ENCODE data around the gene CATSPERZ. TPM values are rescaled to one million over a fixed set of nuclear protein-coding genes. Genes with fewer than 3 reads are reported as not detected.

CATSPERZ gene
- total RNA-seq, 2 donors from 2014 or later, result not detected

GRCh38 chr11:64330888-64331287 lies 30.7 kb downstream of the CATSPERZ start:
- no peaks in the 10 kb centered on the region for H3K9me3 ChIP-seq (ENCODE audit: control insufficient read depth, low read length)
- H3K27me3 ChIP-seq (ENCODE audit: control insufficient read depth, insufficient read depth, low read length, poor library complexity, severe bottlenecking), result no peaks in the 10 kb centered on the region
- TF ChIP-seq, protein P1, sequence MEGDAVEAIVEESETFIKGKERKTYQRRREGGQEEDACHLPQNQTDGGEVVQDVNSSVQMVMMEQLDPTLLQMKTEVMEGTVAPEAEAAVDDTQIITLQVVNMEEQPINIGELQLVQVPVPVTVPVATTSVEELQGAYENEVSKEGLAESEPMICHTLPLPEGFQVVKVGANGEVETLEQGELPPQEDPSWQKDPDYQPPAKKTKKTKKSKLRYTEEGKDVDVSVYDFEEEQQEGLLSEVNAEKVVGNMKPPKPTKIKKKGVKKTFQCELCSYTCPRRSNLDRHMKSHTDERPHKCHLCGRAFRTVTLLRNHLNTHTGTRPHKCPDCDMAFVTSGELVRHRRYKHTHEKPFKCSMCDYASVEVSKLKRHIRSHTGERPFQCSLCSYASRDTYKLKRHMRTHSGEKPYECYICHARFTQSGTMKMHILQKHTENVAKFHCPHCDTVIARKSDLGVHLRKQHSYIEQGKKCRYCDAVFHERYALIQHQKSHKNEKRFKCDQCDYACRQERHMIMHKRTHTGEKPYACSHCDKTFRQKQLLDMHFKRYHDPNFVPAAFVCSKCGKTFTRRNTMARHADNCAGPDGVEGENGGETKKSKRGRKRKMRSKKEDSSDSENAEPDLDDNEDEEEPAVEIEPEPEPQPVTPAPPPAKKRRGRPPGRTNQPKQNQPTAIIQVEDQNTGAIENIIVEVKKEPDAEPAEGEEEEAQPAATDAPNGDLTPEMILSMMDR (conservative IDR thresholded peaks at IDR 0.05), result no peak
- Mint-ChIP-seq H3K4me1 (peaks cover 10% of the 10 kb centered on the region), H3K4me3 (no peak overlapping the region), H3K9me3 (no peaks in the 10 kb centered on the region), H3K36me3 (ENCODE audit: low read depth) (no peaks in the 10 kb centered on the region), H3K27ac (no peak overlapping the region), H3K27me3 (ENCODE audit: insufficient read depth) (peaks cover 4% of the 10 kb centered on the region)
- H3K4me1 ChIP-seq (ENCODE audit: control insufficient read depth, insufficient read depth, low read length), result no peaks in the 10 kb centered on the region
- WGBS, 2 experiments (ENCODE audit: insufficient coverage in 1 of 2, insufficient read length in 1 of 2), result 81 to 85% methylated on average over 3 to 11 of the region's 11 CpGs
- H3K27ac ChIP-seq (ENCODE audit: low read depth, low read length), result no peak overlapping the region
- H3K36me3 ChIP-seq (ENCODE audit: control insufficient read depth, insufficient read depth, low read length), result no peaks in the 10 kb centered on the region
- H3K9ac ChIP-seq (ENCODE audit: extremely low read depth, low read length, poor library complexity, severe bottlenecking), result no peak overlapping the region
- peak; percentile 36 for DNase-seq
- H3K4me3 ChIP-seq (ENCODE audit: low read length), result no peak overlapping the region

DNA sequence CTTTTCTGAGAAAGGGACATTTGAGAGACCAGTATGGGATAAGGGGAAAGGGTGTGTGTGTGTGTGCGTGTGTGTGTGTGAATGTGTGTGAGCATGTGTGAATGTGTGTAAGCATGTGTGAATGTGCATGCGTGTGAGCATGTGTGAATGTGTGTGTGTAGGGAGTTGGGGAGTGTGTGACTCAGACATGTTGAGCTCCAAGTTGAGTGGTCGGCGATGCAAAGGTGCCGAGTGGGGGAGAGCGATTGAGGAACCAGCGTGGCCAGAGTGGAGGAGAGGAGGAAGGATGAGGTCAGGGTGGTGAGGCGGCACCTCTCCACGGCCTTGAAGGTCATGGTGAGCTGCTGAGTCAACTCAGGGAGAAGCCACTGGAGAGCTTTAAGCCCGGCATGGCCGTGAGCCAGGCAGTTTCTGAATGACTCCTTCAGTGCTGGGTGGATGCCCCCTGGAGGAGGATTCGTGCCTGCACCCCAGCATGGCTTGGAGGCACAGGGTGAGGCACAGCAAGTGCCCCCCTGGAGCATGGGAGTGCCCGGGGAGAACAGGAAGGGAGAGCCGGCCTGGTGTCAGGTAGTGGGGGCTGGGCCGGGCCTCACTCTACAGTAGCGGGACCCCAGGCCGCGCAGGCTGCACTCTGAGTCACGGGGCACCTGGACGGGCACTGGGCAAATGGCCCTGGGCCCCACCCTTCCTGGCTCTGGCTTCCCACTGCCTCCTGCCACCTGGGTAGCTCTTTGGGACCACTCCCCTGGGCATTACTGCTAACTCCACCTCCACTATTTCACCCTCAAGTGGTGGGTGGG lies 31.6 kb downstream of the CATSPERZ start:
- Histone ChIP-seq H3K4me1 (ENCODE audit: control insufficient read depth, insufficient read depth, low read length) (no peaks in the 10 kb centered on the region), H3K36me3 (ENCODE audit: control insufficient read depth, insufficient read depth, low read length) (no peaks in the 10 kb centered on the region), H3K9me3 (ENCODE audit: control insufficient read depth, low read length) (no peaks in the 10 kb centered on the region), H3K9ac (ENCODE audit: extremely low read depth, low read length, poor library complexity, severe bottlenecking) (no peak overlapping the region), H3K4me3 (ENCODE audit: low read length) (no peak overlapping the region), H3K27ac (ENCODE audit: low read depth, low read length) (no peak overlapping the region), H3K27me3 (ENCODE audit: control insufficient read depth, insufficient read depth, low read length, poor library complexity, severe bottlenecking) (no peaks in the 10 kb centered on the region)
- Mint-ChIP-seq H3K9me3 (no peaks in the 10 kb centered on the region), H3K27me3 (ENCODE audit: insufficient read depth) (peaks cover 4% of the 10 kb centered on the region), H3K27ac (peak overlapping the region; percentile 42), H3K4me1 (peaks cover 10% of the 10 kb centered on the region), H3K4me3 (no peak overlapping the region), H3K36me3 (ENCODE audit: low read depth) (no peaks in the 10 kb centered on the region)
- WGBS, 2 experiments (ENCODE audit: insufficient coverage in 1 of 2, insufficient read length in 1 of 2), result 86 to 87% methylated on average over 11 to 20 of the region's 20 CpGs
- peak; percentile 88 for DNase-seq
- TF ChIP-seq, protein P1 (conservative IDR thresholded peaks at IDR 0.05), result peak; percentile 77

GRCh38 chr11:64333556-64333955 lies 33.4 kb downstream of the CATSPERZ start:
- H3K4me1 ChIP-seq (ENCODE audit: control insufficient read depth, insufficient read depth, low read length), result no peaks in the 10 kb centered on the region
- Mint-ChIP-seq H3K27me3 (ENCODE audit: insufficient read depth) (peaks cover 2% of the 10 kb centered on the region), H3K36me3 (ENCODE audit: low read depth) (no peaks in the 10 kb centered on the region), H3K4me3 (no peak overlapping the region), H3K9me3 (no peaks in the 10 kb centered on the region), H3K4me1 (peaks cover 10% of the 10 kb centered on the region), H3K27ac (no peak overlapping the region)
- TF ChIP-seq, protein P1 (conservative IDR thresholded peaks at IDR 0.05), result no peak
- H3K36me3 ChIP-seq (ENCODE audit: control insufficient read depth, insufficient read depth, low read length), result no peaks in the 10 kb centered on the region
- H3K27me3 ChIP-seq (ENCODE audit: control insufficient read depth, insufficient read depth, low read length, poor library complexity, severe bottlenecking), result no peaks in the 10 kb centered on the region
- H3K9me3 ChIP-seq (ENCODE audit: control insufficient read depth, low read length), result no peaks in the 10 kb centered on the region
- WGBS, 2 experiments (ENCODE audit: insufficient coverage in 1 of 2, insufficient read length in 1 of 2), result 89 to 97% methylated on average over 7 to 8 of the region's 8 CpGs
- no peak for DNase-seq
- no peak overlapping the region for H3K4me3 ChIP-seq (ENCODE audit: low read length)
- H3K9ac ChIP-seq (ENCODE audit: extremely low read depth, low read length, poor library complexity, severe bottlenecking), result no peak overlapping the region
- H3K27ac ChIP-seq (ENCODE audit: low read depth, low read length), result no peak overlapping the region

Data from endodermal cell (in vitro differentiated cells).